Measurements from ENCODE around the gene KCNG4.

Gene KCNG4

GRCh38 chr16:84241778-84242177 lies 2.0 kb upstream of the KCNG4 start:
- TF ChIP-seq CTCF (IDR thresholded peaks at IDR 0.05), result no peak

- TF ChIP-seq CTCF (IDR thresholded peaks at IDR 0.05), result no peak
Measured at GRCh38 chr16:84240455-84240854, 643 bp upstream of the KCNG4 start.

- no peak for TF ChIP-seq CTCF (IDR thresholded peaks at IDR 0.05)
Measured at GRCh38 chr16:84239141-84239769, 557 bp downstream of the KCNG4 start.

GRCh38 chr16:84237994-84238750 lies 1.6 kb downstream of the KCNG4 start:
- TF ChIP-seq CTCF (IDR thresholded peaks at IDR 0.05), result no peak

GRCh38 chr16:84236671-84237070 lies 3.1 kb downstream of the KCNG4 start:
- TF ChIP-seq CTCF (IDR thresholded peaks at IDR 0.05), result no peak

- no peak for TF ChIP-seq CTCF (IDR thresholded peaks at IDR 0.05)
Measured at GRCh38 chr16:84234321-84235241, 5.2 kb downstream of the KCNG4 start.

GRCh38 chr16:84233748-84234147 lies 6.1 kb downstream of the KCNG4 start:
- no peak for TF ChIP-seq CTCF (IDR thresholded peaks at IDR 0.05)

Data from LNCAP (cell line).